ENCODE results near the gene MRPL9. TPM values are rescaled to one million over a fixed set of nuclear protein-coding genes. Genes with fewer than 3 reads are reported as not detected.

MRPL9 gene
- polyA plus RNA-seq, result 10 to 100 TPM; 35.4 to 63.3 (median 63.1) TPM

DNA sequence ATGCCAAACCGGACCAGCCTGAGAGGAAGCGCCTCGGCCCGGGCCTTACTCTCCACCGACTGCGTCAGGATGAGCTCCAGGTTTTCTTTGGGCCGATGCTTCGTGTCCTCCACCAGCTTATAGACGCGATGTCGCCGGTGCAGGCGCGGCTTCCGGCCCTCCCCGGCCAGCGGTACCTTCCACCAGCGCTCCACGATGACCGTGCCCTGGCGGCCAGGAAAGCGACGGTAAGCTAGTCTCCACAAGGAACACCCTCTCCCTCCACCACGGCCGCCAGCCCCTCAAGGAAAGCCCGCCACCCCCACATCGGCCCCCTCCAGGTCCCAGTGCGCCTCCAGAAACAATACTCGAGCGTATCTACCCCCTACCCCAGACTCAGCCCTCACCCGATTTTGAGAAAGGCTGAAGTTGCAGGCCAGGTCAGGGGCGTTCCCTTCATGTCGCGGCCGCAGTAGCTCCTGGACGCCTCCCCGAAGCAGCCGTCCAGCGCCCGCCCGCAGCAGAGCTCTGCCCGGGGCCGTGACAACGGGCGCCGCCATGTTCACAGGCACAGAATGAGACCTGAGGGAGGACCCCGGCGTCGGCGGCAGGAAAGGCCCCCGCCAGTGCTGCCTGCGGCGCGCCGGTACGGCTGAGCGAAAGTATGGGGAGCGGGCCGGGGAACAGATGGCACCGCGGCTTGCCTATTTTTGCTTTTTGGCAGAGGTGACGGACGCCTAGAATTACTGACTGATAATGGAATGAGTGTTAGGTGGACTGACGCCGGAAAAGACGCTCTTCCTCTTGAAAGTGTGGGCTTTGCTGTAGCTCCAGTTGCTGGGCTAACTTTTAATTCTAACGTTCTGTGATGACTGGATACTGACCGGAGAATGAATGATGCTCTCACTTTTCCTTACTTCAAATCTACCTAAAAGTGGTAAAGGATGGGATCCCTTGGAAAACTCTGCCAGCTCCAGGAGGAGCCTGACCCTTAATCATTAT is at the start of gene MRPL9:
TSS of gene MRPL9 (minus strand) at position 556 of the 981 bp plus-strand sequence. CDS start at position 539, 17 bp downstream.
- H3K27ac ChIP-seq (ENCODE audit: low read depth, low read length), result peak within 1 kb of the TSS; percentile 11
- WGBS, 3 donors, result 0 to 1% (median 1%) methylated on average over 68 of the region's 68 CpGs

DNA sequence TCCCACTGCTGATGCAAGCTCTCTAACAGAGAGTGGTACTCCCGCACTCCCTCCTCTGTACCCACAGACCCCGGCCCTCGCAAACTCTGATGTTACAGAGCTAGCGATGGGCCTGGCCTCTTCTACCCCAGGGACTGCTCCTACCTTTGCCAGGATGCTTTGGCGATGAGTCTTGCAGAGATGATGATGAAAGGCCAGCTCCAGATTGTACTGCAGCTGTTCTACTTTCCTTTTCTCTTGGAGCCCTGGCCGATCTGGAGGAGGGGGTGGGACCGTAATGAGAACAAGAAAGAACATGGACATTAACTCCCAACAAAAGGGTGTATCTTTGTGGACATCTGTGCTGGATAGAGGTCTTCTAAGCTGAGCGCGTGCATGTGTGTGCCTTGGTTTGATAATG is 47.9 kb upstream of the MRPL9 start:
- WGBS, 3 donors, result 78 to 86% (median 82%) methylated on average over 9 of the region's 9 CpGs
- H3K27ac ChIP-seq (ENCODE audit: low read depth, low read length), result no peak overlapping the region

- WGBS, 3 donors, result 98 to 100% (median 98%) methylated on average over 1 of the region's 1 CpG
- no peak overlapping the region for H3K27ac ChIP-seq (ENCODE audit: low read depth, low read length)
These were observed 46.8 kb upstream of the MRPL9 start for GRCh38 chr1:151809985-151810556.

DNA sequence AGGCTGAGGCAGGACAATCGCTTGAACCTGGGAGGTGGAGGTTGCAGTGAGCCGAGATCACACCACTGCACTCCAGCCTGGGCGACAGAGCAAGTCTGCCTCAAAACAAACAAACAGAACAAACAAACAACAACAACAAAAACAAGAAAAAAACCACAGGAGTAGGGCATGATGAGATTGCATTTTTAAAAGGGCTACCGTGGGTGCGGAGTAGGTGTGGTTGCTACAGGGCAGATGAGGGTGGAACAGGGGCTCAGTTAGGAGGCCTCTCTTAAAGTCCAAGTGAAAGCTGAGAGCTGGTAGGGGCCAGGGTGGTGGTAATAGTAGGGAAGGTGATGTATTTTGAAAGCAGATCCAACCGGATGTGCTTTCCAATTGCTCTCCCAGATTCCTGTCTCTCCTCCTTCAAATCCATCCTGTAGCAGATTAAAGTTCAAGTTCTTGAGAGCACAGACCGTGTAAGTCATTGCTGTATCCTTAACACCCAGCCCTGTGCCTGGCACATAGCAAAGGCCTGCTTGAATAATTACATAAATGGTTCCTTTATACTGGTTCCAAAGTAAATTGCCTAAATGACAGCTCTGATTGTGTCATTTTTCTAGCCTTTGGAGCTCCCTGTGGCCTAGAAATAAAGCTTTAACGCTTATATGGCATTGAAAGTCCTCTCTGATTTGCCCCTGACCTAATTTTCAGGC is 46.1 kb upstream of the MRPL9 start:
- no peak overlapping the region for H3K27ac ChIP-seq (ENCODE audit: low read depth, low read length)
- 43 to 73% (median 68%) methylated on average over 8 of the region's 8 CpGs for WGBS, 3 donors

GRCh38 chr1:151807766-151808165 is 44.5 kb upstream of the MRPL9 start:
- WGBS, 3 donors, result 53 to 88% (median 57%) methylated on average over 1 of the region's 1 CpG
- no peak overlapping the region for H3K27ac ChIP-seq (ENCODE audit: low read depth, low read length)

DNA sequence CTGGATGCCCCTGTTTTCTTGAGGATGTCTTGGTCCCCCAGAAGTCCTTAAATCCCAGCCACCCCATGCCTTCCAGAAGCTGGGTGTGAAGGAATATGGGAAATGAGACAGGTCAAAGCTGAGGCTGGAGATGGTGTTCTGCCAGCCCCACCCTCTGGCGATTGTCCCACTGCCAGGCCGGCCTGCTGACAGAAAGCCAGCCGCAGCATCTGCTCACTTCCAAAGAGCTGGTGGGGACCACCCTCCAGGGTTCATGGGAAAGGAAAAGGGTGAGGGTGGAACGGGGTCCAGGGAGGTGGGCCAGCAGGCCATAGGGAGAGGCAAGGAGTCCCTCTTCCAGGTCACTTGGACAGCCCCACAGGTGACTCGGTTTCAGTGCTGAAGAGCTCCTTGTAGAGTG is 43.8 kb upstream of the MRPL9 start:
- 77 to 92% (median 79%) methylated on average over 5 of the region's 5 CpGs for WGBS, 3 donors
- no peak overlapping the region for H3K27ac ChIP-seq (ENCODE audit: low read depth, low read length)

GRCh38 chr1:151806170-151806569 is 42.9 kb upstream of the MRPL9 start:
- WGBS, 3 donors, result 82 to 89% (median 87%) methylated on average over 7 of the region's 7 CpGs
- no peak overlapping the region for H3K27ac ChIP-seq (ENCODE audit: low read depth, low read length)

- WGBS, 3 donors, result 44 to 62% (median 53%) methylated on average over 12 of the region's 12 CpGs
- H3K27ac ChIP-seq (ENCODE audit: low read depth, low read length), result no peak within 1 kb of the TSS
These were observed 41.9 kb upstream of the MRPL9 start, which contains the start of gene LINGO4 for GRCh38 chr1:151805066-151805820. TSS of gene LINGO4 (minus strand) at chr1:151805419. CDS start at chr1:151802704, 2,715 bp downstream.

DNA sequence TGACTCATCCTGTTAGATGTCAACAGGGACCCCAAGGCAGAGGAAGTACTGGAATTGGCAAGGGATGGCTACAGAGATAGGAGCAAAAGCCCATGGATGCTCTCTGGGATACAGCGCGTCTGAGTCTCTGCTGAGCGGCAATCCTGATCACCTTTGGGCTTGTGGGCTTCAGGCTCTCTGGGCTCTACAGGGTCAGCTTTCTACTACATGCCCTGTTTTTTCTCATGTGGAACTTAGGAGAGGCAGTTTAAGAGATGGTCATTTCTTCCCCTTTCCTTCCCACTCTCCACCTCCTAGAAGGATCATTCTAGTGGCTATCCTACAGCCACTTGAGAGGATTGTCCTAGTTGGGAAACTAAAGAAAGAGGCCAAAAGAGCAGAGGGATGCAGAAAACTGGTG is 40.6 kb upstream of the MRPL9 start:
- 92 to 98% (median 96%) methylated on average over 3 of the region's 3 CpGs for WGBS, 3 donors
- H3K27ac ChIP-seq (ENCODE audit: low read depth, low read length), result no peak overlapping the region

DNA sequence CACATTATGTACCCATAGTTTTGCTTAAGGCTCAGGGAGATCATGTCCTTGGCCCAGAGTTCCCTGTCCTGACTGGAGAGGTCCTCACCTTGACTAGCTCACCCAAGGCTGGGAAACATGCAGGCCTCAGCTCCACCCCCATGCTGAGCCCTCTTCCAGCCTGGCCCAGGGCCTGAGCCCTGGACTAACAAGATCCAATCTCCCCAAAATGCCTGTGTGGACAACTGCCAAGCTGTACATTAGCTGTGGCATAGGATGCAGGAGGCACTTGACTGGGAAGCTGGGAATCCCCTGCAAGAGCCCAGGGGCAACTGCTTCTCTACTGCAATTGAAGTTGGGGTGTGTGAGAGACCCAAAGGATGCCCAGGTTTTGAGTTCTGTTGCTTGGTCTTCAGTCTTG is 39.9 kb upstream of the MRPL9 start:
- H3K27ac ChIP-seq (ENCODE audit: low read depth, low read length), result no peak overlapping the region

DNA sequence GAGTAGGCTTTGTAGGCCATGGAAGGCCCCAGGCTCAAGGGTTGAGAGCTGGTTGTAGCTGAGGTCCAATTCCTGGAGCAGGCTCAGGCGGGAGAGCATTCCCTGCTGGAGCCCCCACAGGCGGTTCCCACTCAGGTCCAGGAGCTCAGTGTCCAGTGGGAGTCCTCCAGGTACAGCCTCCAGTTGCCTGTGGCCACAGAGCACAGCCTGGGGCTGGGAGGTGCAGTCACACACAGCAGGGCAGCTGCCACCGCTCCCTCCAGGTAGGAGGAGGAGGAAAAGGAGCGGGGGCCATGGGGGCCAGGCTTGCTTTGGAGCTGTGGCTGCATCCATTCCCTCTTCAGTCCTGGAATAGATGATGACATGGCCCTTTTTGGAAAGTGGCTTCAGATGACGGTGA is 39.1 kb upstream of the MRPL9 start:
- WGBS, 3 donors, result 84 to 92% (median 92%) methylated on average over 5 of the region's 5 CpGs
- H3K27ac ChIP-seq (ENCODE audit: low read depth, low read length), result no peak overlapping the region

DNA sequence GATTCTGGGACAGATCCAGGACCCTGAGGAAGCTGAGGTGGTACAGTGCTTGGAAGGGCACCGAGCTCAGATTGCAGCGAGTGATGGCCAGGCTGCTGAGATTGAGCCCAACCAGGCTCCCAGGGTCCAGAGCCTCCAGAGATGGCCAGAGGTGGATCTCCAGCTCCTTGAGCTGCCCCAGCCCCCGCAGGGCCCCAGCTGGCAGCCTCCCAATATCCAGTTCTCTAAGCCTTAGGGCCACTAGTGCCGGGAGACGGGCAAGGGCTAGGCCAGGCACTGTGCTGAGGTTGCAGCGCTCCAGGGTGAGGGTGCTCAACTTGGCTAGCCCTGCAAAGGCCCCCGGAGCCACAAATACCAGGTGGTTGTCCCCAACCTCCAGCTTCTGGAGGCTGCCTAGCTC is 38.5 kb upstream of the MRPL9 start:
- WGBS, 3 donors, result 85 to 89% (median 88%) methylated on average over 7 of the region's 7 CpGs
- no peak overlapping the region for H3K27ac ChIP-seq (ENCODE audit: low read depth, low read length)

GRCh38 chr1:151801310-151801820 is 38.1 kb upstream of the MRPL9 start:
- H3K27ac ChIP-seq (ENCODE audit: low read depth, low read length), result no peak overlapping the region
- whole genome bisulfite sequencing, 3 donors, result 93 to 94% (median 93%) methylated on average over 12 of the region's 12 CpGs

GRCh38 chr1:151800830-151801229 is 37.5 kb upstream of the MRPL9 start:
- no peak overlapping the region for H3K27ac ChIP-seq (ENCODE audit: low read depth, low read length)
- WGBS, 3 donors, result 56 to 73% (median 65%) methylated on average over 7 to 8 of the region's 8 CpGs

- H3K27ac ChIP-seq (ENCODE audit: low read depth, low read length), result no peak overlapping the region
- 53 to 66% (median 56%) methylated on average over 9 of the region's 9 CpGs for WGBS, 3 donors
These were observed 36.1 kb upstream of the MRPL9 start for GRCh38 chr1:151799179-151800022.

DNA sequence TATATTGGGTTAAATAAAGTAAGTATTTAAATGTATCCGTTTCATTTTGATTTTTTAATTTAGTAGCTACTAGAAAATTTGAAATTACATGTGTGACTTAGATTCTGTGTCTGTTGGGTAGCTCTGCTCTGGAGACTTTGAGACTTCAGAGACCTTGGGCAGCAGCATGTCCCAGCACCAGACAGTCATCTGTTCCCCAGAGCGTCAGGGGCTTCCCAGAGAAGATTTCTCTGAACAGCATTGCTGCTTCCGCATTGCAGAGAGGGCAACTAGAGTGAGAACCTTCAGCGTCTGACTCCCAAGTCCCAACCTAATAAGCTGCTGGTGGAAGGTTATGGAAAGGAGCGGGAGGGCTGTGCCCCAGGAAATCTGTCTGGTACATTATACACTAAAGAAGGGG is 35.3 kb upstream of the MRPL9 start:
- WGBS, 3 donors, result 85 to 86% (median 85%) methylated on average over 5 of the region's 5 CpGs

GRCh38 chr1:151790940-151791651 is 27.8 kb upstream of the MRPL9 start:
- 0 to 1% (median 1%) methylated on average over 52 of the region's 52 CpGs for WGBS, 3 donors
- H3K27ac ChIP-seq (ENCODE audit: low read depth, low read length), result no peak overlapping the region

More for the DNA sequence above, 35.3 kb upstream of the MRPL9 start:
- no peak overlapping the region for H3K27ac ChIP-seq (ENCODE audit: low read depth, low read length)
